ENCODE measurements around the gene FCN2.

Gene FCN2

DNA sequence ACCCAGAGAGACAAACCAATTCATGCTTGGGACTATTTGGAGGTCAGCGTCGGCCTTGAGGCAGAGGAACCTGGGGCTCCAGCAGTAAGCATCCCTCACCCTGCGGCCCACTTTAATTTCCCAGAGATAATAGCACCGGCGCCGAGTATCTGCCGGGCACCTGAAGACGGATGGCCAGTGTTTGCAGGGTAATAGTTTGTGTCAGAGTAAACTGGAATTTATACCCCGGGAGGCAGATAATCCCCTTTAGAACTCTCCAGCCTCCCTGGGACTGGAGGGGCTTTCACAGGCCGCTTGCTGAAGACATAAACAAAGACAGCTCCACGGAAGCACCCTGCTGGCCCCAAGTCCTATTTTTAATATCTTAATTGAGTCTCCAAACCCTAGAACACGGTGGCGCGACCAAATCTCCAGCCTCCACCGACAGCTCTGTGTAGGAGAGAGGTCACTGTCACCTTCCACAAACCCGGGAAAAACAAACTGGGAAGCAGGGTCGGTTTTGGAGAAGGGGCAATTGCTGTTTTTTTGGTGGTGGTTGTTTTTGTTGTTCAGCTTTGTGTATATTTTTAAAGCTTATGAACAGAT, 54.5 kb downstream of the FCN2 start:
- DNase-seq: no peak

DNA sequence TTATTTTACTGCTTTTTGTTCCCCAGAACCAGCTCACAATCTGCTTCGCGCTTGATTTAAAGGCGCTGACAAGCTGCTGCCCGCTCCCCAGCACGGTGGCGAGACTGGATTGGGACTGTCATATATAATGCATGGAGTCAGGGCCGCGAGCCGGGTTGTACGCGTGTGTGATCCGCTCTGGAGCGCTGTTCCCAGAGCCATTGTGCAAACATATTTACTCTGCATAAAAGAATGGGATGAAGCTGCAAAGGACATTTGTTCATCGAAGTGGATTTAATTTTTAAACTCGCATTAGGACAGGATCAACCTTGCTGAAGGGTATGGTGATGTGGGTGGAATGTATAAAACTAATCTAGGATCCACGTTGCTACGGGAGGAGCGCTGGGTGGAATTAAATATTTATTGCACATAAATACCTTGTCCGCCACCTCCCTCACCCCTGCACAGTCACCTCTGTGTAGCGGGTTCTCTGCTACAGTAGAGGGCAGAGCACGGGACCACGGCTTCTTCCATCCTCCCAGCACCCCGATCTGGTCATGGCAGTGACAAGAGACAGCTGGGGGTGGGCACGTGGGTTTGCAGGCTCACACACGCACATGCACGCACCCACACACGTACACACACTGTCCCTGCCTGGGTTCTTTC, 55.2 kb downstream of the FCN2 start:
- no peak for DNase-seq

DNA sequence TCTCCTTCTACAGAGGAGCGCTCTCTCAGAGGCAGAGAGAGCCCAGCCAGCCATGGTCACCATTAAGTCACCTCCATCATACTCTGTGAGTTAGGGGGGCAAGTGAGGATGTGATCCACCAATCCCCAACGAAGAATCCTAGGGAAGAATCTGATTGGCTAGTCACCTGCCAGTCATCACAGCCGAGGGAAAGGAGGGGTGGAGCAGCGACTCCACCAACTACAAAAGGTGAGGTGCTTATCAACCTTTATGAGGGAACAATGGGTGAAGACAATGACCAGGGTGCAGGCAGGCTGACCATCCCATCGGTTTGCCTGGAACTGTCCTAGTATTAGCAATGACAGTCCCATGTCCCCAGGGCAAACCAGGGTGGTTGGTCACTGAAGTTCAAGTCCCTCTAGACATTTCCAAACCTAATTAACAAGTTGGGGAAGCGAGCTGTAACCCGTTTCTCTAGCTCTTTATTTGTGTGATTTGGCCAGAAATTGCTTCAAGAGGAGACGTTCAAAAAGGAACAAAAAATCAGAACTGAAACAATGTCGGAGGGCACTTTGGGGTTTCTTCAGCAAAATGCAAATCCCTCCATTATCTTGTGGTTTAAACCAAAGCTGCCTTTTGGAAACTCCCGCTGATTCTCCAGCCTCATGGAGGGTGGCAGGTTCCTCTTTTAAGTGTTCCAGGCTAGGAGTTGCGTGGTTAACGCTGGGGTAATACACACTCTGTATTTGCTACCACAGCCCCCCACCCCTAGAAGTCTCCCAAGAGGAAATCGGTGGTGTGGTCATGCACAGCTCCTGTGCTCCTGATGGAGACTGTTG, 55.9 kb downstream of the FCN2 start:
- DNase-seq: peak; percentile 2
